Activated T-cell treated with anti-CD3 and anti-CD28 coated beads for 24 hours (primary cell): ENCODE data around the gene METAP2.
"Not testable (repeated sequence)": the region's sequence is repeated elsewhere in the genome, so short reads cannot be mapped to it uniquely, and the experiment has no call there.

Source experiments
- DNase-seq: peaks from one replicate; pipeline ENCODE4 v3.0.0-alpha.2; 2020; ENCODE audit warnings: low read depth

The METAP2 gene

DNA sequence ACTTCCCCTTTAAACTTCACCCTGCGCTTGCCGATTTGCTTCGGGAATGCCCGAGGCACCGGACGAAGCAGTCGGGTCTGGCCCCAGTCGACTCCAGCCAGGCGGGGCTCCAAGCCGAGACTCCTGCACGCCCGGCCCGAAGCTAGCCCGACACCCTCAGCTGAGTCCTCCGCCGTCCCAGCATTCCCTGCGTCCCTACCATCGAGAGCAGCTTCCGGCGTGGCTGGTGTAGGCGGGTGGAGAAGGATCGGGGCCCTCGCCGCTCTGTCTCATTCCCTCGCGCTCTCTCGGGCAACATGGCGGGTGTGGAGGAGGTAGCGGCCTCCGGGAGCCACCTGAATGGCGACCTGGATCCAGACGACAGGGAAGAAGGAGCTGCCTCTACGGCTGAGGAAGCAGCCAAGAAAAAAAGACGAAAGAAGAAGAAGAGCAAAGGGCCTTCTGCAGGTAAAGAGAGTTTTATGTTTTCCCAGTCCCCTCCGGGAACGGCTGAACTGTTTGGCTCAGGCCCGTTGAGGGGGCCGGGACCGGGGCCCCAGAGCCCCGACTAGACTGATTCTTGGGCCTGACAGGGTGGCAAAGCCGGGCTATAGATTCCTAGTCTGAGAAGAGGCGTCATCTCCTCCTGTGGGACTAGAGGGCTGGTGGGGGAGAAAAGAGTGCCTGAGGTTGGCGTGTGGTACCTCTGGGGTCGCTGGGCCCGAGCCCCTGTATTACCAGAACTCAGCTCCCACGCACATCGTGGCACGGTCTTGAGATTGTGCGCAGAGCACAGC, at the start of gene METAP2:
TSS of gene METAP2 (plus strand) at position 269 of the 776 bp plus-strand sequence. CDS start at position 297, 28 bp downstream.
- DNase-seq, result peak; percentile 91

DNA sequence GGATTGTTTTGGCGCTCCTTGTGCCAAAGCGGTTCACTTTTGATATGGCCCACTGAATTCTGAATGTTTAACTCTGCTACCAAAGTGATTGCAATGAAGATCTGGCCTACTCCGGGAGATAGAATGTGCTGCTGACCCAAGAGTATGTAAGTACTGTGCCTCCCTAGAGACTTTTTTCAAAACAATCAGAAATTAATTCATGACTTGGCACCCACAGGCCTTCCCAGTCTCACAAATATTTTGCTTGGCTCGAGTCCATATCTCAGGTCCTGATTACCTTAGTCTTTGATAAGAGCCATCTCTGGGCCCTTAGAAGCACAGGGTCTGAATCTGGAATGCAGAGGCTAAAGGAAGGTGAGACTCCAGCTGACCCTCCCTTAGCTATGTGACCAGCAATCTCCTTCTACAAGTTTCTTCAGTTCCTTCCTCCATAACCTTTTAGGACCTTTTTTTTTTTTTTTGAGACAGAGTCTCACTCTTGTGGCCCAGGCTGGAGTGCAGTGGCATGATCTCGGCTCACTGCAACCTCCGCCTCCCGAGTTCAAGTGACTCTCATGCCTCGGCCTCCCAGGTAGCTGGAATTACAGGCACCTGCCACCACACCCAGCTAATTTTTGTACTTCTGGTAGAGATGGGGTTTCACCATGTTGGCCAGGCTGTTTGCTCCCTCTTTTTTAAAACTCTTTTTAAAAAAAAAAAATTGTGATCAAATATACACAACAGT, 49.5 kb upstream of the METAP2 start:
- no peak for DNase-seq

DNA sequence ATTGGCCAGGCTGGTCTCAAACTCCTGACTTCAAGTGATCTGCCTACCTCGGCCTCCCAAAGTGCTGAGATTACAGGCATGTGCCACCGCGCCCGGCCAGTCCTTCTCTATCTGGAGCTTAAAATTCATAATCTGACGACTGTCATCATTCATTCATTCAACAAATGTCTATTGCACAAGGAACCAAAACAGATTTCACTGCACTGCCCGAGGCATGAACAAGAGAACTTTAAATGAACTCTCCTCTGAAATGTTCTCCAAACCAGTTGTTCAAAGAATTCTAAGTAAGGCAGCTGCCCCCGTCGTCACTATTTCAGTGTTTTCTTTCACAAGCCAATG, 44.8 kb upstream of the METAP2 start:
- DNase-seq, result no peak

- DNase-seq, result no peak
These were observed 42.8 kb upstream of the METAP2 start for GRCh38 chr12:95431120-95431519.

DNA sequence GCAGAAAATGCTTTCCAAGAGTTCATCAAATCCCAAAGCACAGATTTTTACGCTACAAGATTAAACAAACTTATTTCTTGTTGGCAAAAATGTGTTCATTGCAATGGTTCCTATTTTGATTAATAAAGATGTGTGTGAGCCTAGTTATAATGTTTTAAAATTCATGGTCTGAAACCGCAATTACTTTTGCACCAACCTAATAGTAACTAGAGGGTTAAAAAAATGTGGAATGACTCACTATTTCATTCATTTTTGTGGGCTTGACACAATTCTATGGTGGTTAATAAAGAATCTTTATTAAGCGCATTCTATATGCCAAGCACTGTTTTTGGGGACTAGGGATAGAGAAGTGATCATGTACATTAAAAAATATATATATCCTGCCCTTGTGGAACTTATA, 38.6 kb upstream of the METAP2 start:
- DNase-seq, result no peak

DNA sequence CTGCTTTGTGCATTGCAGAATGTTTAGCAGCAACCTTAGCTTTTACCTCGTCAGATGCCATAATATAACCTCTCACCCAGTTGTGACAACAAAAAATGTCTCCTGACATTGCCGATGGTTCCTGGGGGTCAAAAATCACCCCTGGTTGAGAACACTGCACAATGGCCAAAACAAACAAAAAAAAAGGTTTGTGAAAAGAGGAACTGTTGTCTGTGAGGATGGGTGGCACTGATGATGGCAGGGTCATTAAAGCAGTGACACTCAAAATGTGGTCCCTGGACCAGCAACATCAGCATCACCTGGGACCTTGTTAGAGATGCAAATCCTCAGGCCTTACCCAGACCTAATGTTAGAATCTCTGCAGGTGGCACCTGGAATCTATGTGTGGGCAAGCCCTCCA, 36.4 kb upstream of the METAP2 start:
- DNase-seq, result no peak

DNA sequence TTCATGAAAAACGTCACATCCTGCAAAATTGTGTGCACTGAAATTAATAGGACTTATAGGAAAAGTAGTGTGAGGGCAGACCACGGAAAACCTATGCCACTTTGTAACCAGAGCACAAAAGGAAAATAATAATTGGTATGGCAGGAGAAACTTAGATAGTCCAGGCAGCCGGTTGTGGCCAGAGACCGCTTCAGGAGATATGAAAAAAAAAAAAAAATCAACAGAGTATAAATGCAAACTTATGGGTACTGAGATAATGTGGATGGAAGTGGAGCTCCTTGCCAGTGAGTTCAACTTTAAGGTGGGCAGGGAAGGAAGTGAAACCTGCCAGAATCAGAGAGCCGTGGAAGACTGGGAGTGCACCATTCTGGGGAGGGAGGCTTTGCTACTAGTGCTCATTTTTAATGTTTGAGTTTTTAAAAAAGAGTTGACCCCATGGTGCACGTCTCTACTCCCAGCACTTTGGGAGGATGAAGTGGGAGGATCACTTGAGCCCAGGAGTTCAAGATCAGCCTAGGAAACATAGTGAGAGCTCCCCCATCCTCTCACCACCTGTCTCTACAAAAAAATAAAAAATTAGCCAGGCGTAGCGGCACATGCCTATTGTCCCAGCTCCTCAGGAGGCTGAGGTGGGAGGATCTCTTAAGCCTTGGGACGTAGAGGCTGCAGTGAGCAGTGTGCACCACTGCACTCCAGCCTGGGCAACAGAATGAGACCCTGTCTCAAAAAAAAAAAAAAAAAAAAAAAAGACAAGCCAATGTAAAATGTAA, 34.3 kb upstream of the METAP2 start:
- DNase-seq, result no peak

GRCh38 chr12:95440401-95440800, 33.6 kb upstream of the METAP2 start:
- DNase-seq, result no peak

- no peak for DNase-seq
These were observed 30.5 kb upstream of the METAP2 start for GRCh38 chr12:95443459-95443858.

DNA sequence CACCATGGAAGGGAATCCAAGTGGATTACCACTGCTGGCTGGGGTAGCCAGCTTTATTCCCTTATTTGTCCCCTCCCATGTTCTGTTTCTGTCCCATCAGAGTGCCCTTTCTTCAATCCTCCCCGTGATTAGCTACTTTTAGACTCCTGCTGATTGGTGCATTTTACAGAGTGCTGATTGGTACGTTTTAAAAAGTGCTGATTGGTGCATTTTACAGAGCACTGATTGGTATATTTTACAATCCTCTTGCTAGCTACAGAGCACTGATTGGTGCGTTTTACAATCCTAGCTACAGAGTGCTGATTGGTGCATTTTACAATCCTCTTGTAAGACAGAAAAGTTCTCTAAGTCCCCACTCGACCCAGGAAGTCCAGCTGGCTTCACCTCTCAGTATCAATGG, 28.9 kb upstream of the METAP2 start:
- not testable (repeated sequence) for DNase-seq

DNA sequence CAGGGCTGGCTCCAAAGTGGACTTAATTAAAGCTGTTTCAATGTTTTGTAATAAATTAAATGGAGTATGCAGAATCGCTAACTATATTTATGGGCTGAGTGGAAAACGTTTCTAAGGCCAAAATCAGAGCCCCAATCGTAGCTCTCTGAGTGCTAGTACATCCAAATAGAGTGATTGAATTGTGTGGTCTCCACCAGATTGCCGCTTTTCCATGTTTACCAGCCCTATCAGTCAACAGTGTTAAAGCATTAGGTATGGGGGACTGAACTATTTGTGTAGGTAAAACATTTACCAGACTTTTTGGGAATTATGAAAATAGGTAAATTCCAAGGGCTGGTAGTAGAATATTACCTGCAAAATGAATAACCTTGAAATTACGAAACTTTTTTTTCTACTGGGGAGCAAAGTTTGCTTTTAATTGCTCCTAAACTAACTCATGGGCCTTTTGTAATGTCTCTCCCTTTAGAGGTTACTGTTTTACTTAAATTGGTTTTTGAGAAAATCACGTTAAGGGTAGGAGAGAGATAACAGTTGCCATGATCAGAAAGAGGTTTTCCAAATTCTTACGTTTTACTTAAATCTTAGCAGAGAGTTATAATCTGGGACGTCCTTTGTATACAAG, 28.0 kb upstream of the METAP2 start:
- no peak for DNase-seq

DNA sequence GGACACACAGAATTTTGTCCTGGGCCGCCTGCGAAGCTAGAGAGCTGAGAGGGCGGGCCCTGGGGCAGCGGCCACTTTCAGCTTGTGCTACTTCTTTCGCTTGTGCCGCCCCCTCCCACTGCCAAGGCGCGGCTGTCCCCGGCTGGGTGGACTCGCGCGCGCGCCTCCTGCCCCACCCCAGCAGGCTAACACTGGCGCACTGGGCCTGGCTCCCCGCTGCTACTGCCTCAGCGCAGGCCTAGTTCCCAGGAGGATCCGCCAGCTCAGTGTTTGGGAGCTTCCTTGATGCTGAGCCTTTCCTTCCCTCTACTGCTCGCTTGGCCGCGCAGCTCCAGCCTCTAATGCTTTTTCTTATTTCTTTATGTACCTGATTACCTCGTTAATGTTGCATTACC, 27.4 kb upstream of the METAP2 start:
- DNase-seq, result no peak

- not testable (repeated sequence) for DNase-seq
These were observed 24.3 kb upstream of the METAP2 start for GRCh38 chr12:95449656-95450055.

DNA sequence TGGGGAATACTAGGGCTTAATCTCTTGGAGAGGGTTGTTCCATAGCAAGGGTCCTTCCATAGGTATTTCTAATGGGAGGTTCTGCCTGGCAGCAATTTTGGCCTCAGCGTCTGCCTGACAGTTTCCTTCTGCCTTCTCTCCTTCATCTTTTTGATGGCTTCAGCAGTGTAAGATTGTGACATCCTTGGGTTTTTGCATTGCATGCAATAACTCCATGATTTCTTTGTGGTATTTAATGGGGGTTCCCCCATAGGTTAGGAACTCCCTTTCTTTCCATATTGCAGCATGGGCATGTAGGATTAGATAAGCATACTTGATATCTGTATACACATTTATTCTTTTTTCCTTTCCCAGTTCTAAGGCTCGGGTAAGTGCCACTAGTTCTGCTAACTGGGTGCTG, 21.5 kb upstream of the METAP2 start:
- not testable (repeated sequence) for DNase-seq

DNA sequence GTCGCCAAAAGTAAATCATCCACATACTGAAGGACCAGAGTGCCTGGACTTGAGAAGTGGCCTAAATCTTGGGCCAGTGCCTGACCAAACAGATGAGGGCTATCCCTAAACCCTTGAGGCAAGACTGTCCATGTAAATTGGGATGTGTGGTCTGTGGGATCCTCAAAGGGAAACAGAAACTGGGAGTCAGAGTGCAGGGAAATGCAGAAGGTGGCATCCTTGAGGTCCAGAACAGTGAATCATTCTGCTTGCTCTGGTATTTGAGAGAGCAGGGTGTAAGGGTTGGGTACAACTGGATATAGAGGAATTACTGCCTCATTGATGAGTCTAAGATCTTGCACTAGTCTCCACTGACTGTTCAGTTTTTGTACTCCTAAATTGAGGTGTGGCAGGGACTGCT, 20.1 kb upstream of the METAP2 start:
- DNase-seq, result not testable (repeated sequence)

DNA sequence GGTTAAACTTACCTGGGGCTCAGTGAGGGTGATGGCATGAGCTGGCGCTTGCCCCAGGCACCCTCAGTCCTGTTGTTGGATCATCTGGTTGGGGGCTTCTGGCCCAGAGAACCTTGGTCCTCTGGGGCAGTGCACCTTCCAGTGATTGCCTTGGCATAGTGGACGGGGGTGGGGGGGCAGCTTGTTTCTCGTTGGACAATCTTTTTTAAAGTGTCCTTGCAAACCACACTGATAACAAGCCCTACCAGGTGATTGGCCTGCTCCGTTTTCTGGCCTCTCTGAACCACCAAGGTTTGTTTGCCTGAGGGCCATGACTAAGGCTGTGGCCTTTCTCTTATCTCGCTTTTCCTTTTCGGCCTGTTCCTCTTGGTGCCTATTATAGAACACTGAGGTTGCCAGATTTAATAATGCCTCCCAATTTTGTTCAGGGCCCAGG, 19.2 kb upstream of the METAP2 start:
- DNase-seq, result not testable (repeated sequence)

DNA sequence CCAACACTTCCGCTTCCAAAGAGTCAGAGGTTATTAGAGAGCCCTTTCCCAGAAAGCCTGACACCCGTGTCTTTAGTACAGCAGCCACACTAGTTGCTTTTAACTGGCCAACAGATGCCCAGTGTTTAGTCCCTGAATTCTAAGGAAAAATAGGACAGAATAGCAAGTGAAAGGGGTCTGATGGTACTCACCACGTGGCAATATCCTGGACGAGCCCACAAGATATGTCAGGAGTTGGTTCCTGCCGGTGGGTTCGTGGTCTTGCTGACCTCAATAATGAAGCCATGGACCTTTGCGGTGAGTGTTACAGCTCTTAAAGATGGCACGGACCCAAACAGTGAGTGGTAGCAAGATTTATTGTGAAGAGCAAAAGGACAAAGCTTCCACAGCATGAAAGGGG, 16.3 kb upstream of the METAP2 start:
- not testable (repeated sequence) for DNase-seq

- no peak for DNase-seq
These were observed 15.2 kb upstream of the METAP2 start for GRCh38 chr12:95458761-95459160.

- no peak for DNase-seq
These were observed 14.6 kb upstream of the METAP2 start for GRCh38 chr12:95459310-95459709.

DNA sequence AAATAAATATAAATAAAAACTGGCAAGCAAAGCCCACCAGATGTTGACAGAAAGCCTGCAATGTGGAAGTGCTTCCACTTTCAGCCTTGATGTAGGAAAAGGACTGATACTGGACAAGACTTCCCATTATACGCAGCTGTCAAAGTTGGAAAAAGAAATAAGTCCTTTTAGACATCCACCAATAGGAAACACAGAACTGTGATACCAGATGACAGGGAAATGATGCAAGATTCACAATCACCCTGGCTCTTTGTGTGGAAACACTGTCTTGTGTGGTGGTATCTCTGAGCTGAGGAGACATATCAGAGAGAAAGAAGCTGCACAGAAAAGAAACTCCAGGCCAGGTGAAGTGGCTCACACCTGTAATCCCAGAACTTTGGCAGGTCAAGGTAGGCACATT, 13.8 kb upstream of the METAP2 start:
- no peak for DNase-seq

DNA sequence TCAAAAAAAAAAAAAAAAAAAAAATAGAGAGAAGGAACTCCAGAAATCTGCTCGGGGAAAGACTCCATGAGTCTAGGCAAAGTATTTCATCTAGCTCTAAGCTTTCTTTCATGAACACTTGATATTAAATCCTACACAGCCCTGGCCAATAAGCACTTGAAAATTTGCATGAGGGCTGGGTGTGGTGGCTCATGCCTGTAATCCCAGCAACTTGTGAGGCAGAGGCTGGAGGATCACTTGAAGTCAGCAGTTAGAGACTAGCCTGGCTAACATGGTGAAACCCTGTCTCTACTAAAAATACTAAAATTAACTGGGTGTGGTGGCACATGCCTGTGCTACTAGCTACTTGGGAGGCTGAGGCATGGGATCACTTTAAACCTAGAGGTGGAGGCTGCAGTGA, 13.1 kb upstream of the METAP2 start:
- DNase-seq, result no peak

DNA sequence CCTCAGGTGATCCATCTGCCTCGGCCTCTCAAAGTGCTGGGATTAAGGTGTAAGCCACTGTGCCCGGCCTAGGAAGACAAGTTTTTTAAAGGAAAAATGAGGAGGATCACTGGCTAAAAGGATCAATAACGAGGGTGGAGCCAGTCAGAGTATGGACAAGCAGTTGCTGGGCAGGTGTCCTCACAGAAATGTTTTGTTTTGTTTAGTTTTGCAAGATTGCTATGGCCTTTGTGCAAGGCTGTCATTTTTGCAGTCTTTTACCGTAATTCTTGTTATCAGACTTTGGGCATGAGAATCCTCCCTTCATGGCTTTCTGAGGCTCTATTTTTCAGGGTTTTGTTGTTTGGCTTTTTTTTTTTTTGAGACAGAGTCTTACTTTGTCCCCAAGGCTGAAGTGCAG, 11.9 kb upstream of the METAP2 start:
- no peak for DNase-seq
